BJ (cell line): ENCODE measurements around the gene CADM2. TPM values are rescaled to one million over a fixed set of nuclear protein-coding genes. Genes with fewer than 3 reads are reported as not detected.
"Not testable (repeated sequence)": the region's sequence is repeated elsewhere in the genome, so short reads cannot be mapped to it uniquely, and the experiment has no call there.

ENCODE experiments used
- CTCF ChIA-PET: fragments of 350-600 bp; formaldehyde crosslinking; extraction: SDS; loops from one replicate; lab custom pipeline; 2021; ENCODE audit warnings: antibody characterized with exemption, inconsistent platforms; lab: Yijun Ruan, JAX
- POLR2A ChIA-PET: fragments of 300-600 bp; sonication (Branson Sonifier 250); formaldehyde crosslinking; extraction: SDS; loops from one replicate; lab custom pipeline; 2021; ENCODE audit warnings: antibody characterized with exemption; lab: Charles Lee
- DNase-seq: peaks from one replicate; pipeline ENCODE4 v3.0.0-alpha.2; 2011; ENCODE audit warnings: low read depth
- H3K27me3 ChIP-seq: 2 replicates; pipeline ENCODE4 v1.6.0; 2011; ENCODE audit warnings: low read length; ENCODE audit not compliant: control insufficient read depth, insufficient read depth
- H3K36me3 ChIP-seq: 2 replicates; pipeline ENCODE4 v1.5.1; 2011; ENCODE audit warnings: low read length; ENCODE audit not compliant: control insufficient read depth, insufficient read depth
- H3K4me3 ChIP-seq: 2 replicates; pipeline ENCODE4 v1.5.1; 2011; ENCODE audit warnings: low read depth, mild to moderate bottlenecking, control low read depth, low read length
- polyA plus RNA-seq: library from polyadenylated mRNA; depleted of rRNA; stranded (reverse); fragments of >200 nt; gene quantifications from 2 replicates; pipeline ENCODE4 v1.2.3, GENCODE V29; 2011
- TF ChIP-seq, protein P1 (sequence below): IDR thresholded peaks from 2 replicates; pipeline ENCODE4 v1.5.1; 2011; ENCODE audit warnings: low read depth, mild to moderate bottlenecking, control low read depth, inconsistent platforms, low read length, moderate library complexity; ENCODE audit not compliant: insufficient read depth

CADM2 gene
- polyA plus RNA-seq, 1 experiment = not detected

DNA sequence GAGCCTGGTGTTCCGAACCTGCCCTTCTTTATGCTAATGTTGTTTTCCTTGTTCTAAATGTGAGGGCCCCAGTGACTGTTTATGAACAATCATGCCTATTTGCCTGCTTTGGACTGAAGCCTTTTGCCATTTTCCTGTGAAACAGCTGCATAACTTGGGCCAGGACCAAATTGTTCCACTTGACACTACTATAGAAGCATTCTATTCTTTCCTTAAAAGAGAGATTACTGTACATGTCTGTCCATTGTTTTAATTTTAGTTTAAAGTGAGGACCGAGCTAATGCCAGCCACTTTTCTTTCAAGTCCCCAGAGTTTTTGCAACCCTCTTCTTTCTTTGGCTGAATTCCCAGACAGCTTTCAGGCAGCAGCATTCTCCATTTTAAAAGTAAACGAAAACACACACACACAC is 980.3 kb downstream of the CADM2 start:
- no peak for DNase-seq
- TF ChIP-seq, protein P1, sequence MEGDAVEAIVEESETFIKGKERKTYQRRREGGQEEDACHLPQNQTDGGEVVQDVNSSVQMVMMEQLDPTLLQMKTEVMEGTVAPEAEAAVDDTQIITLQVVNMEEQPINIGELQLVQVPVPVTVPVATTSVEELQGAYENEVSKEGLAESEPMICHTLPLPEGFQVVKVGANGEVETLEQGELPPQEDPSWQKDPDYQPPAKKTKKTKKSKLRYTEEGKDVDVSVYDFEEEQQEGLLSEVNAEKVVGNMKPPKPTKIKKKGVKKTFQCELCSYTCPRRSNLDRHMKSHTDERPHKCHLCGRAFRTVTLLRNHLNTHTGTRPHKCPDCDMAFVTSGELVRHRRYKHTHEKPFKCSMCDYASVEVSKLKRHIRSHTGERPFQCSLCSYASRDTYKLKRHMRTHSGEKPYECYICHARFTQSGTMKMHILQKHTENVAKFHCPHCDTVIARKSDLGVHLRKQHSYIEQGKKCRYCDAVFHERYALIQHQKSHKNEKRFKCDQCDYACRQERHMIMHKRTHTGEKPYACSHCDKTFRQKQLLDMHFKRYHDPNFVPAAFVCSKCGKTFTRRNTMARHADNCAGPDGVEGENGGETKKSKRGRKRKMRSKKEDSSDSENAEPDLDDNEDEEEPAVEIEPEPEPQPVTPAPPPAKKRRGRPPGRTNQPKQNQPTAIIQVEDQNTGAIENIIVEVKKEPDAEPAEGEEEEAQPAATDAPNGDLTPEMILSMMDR = no peak
- no peaks in the 10 kb centered on the region for H3K27me3 ChIP-seq
- POLR2A ChIA-PET = no interaction called here
- H3K36me3 ChIP-seq = no peaks in the 10 kb centered on the region
- CTCF ChIA-PET = no interaction called here
- no peak overlapping the region for H3K4me3 ChIP-seq

DNA sequence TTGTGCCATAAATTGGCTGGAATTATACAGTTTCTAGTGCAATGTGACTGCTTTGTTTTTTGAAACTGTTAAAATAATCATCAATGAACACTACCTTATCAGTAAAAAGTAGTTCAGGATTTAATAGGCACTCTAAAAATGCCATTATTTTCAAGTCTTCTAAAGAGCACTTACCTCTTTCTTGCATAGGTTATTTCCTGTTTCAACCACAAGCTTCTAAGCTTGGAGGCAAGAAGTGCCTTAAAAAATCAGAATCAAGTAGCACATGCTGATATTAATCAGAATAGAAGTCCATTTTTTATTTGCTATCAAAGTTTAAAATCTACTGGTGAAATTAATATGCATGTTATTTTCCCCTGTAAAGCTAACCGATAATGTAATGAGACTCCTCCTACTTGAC is 991.6 kb downstream of the CADM2 start:
- no peaks in the 10 kb centered on the region for H3K36me3 ChIP-seq
- H3K27me3 ChIP-seq = no peaks in the 10 kb centered on the region
- CTCF ChIA-PET = no interaction called here
- POLR2A ChIA-PET = no interaction called here
- DNase-seq = no peak
- TF ChIP-seq, protein P1 = no peak
- no peak overlapping the region for H3K4me3 ChIP-seq

DNA sequence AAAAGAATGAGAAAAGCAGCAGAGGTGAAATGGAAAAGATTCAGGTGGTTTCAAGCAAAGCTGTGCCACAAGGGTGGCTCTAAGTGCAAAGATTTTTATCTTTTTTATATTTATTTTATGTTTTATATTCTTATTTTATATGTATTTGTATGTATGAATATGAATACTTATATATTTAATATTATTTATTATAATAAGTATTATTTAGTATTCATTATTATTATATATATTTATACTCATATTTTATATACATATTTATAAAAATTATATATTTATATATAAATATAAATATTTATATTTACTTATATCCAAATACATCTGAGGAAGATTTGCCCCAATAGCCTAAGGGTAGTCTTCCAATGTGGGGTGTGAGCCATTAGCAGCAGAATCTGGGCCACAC is 1002.0 kb downstream of the CADM2 start:
- POLR2A ChIA-PET = no interaction called here

DNA sequence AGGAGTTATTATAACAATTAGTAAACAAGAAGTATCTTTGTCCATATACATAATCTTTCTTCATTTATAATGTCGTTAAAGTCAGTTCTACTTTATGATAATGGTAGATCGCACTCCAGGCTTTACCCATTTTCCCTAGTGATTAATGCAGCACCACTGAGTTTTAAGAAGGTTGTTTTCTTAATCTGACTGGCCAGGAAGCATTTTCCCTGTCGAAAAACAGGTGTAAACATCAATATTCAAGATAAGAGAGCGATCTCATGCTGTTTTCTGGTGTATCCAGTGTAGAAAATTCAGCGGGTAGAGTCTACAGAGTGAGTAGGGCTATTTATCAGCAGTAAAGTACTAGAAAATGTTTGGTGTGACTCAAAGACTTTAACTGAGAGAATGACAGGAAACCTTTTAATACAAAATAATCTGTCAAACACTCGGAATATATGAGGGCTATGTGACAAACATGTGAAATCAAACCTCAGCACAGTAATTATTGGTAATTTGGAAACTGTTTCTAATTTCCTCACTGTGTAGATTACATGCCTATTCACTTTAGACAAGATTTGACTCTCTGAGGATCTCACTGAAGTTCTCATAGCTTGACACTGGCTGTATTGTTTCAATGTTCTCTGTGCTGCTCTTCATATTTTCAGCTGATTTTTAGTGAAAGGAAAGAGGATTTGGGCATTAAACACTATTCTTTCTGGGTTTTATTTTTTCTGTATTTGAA is 1019.0 kb downstream of the CADM2 start:
- no peak for DNase-seq
- Histone ChIP-seq H3K36me3 (no peaks in the 10 kb centered on the region), H3K4me3 (no peak overlapping the region), H3K27me3 (no peaks in the 10 kb centered on the region)
- CTCF ChIA-PET = no interaction called here
- TF ChIP-seq, protein P1 = no peak
- POLR2A ChIA-PET = no interaction called here

More for the DNA sequence above, 1002.0 kb downstream of the CADM2 start:
- H3K27me3 ChIP-seq = no peaks in the 10 kb centered on the region
- H3K36me3 ChIP-seq = no peaks in the 10 kb centered on the region
- TF ChIP-seq, protein P1 = no peak
- CTCF ChIA-PET = no interaction called here
- no peak for DNase-seq
- H3K4me3 ChIP-seq = no peak overlapping the region

DNA sequence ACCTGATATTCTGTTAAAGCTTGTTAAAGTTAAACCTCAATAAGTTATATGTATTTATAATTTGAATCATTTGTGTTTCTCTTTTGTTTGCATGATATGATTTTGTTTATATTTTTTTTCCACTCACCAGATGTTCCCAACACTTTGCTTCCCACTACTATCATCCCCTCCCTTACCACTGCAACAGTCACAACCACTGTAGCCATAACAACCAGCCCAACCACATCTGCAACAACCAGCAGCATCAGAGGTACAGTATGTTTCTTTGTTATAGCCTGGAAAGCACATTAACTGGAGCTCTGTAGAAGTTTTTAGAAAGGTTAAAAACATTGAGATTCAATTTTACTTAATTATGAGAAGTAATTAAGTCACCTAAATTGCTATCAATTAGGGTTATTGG is 1020.2 kb downstream of the CADM2 start:
- ChIA-PET CTCF (no interaction called here), POLR2A (no interaction called here)
- Histone ChIP-seq H3K4me3 (no peak overlapping the region), H3K36me3 (no peaks in the 10 kb centered on the region), H3K27me3 (no peaks in the 10 kb centered on the region)
- DNase-seq = no peak
- TF ChIP-seq, protein P1 = no peak

DNA sequence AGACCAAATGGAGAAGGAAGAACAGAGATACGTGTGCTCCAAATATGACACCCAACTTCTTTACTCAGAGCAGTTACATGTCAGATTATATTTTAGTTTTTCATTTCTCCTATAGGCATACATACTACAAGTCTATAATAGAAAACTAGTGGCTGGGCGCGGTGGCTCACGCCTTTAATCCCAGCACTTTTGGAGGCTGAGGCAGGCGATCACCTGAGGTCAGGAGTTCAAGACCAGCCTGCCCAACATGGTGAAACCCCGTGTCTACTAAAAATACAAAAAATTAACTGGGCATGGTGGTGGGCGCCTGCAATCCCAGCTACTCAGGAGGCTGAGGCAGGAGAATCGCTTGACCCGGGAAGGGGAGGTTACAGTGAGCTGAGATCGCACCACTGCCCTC is 1030.8 kb downstream of the CADM2 start:
- H3K36me3 ChIP-seq, H3K4me3 ChIP-seq, H3K27me3 ChIP-seq, DNase-seq, POLR2A ChIA-PET, CTCF ChIA-PET: not testable (repeated sequence)
